Measurements from ENCODE around the gene GPRASP1.

- TF ChIP-seq, protein P1, sequence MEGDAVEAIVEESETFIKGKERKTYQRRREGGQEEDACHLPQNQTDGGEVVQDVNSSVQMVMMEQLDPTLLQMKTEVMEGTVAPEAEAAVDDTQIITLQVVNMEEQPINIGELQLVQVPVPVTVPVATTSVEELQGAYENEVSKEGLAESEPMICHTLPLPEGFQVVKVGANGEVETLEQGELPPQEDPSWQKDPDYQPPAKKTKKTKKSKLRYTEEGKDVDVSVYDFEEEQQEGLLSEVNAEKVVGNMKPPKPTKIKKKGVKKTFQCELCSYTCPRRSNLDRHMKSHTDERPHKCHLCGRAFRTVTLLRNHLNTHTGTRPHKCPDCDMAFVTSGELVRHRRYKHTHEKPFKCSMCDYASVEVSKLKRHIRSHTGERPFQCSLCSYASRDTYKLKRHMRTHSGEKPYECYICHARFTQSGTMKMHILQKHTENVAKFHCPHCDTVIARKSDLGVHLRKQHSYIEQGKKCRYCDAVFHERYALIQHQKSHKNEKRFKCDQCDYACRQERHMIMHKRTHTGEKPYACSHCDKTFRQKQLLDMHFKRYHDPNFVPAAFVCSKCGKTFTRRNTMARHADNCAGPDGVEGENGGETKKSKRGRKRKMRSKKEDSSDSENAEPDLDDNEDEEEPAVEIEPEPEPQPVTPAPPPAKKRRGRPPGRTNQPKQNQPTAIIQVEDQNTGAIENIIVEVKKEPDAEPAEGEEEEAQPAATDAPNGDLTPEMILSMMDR (IDR thresholded peaks at IDR 0.05; ENCODE audit: insufficient read depth, low read length): no peak
- no peak for TF ChIP-seq POLR2AphosphoS5 (IDR thresholded peaks at IDR 0.05; ENCODE audit: low read depth)
- no peak for TF ChIP-seq REST (IDR thresholded peaks at IDR 0.05; ENCODE audit: insufficient replicate concordance, low read depth)
- TF ChIP-seq GABPA (IDR thresholded peaks at IDR 0.05; ENCODE audit: low read depth): no peak
Observed at GRCh38 chrX:102651242-102652011, at the start of gene GPRASP1.

All from HL-60 (cell line).